Measurements from ENCODE around the gene SST.
"Not testable (repeated sequence)": the region's sequence is repeated elsewhere in the genome, so short reads cannot be mapped to it uniquely, and the experiment has no call there.

The SST gene

DNA sequence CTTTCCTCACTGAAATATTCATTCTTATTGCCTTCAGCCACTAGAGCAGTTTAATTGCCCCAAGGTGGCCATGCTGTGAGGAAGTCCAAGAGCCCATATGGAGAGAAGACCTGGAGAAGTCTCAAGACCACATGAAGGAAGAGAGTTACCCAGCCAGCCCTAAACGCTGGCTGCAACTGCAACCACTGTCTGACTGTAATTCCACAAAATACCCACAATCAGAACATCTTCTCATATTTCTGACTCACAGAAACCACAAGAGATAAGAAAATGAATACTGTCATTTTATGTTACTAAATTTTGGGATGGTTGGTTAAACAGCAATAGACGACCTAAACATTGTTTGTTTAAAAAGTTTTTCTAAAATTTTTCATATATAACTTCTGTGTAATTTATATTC lies 14.7 kb upstream of the SST start:
- Histone ChIP-seq H3K36me3 (ENCODE audit: control insufficient read depth, insufficient read depth, low read length) (no peaks in the 10 kb centered on the region), H3K9me3 (ENCODE audit: control insufficient read depth, low read length) (no peaks in the 10 kb centered on the region), H3K27ac (ENCODE audit: insufficient read depth, low read depth, low read length, poor library complexity, severe bottlenecking) (no peak overlapping the region), H3K4me1 (ENCODE audit: control insufficient read depth, insufficient read depth, low read length) (no peaks in the 10 kb centered on the region), H3K4me3 (ENCODE audit: insufficient read depth, low read depth, low read length) (no peak overlapping the region), H3K27me3 (ENCODE audit: control insufficient read depth, insufficient read depth, low read length, poor library complexity, severe bottlenecking) (no peaks in the 10 kb centered on the region)
- WGBS, 2 experiments, result 89 to 97% methylated on average over 1 to 2 of the region's 2 CpGs

DNA sequence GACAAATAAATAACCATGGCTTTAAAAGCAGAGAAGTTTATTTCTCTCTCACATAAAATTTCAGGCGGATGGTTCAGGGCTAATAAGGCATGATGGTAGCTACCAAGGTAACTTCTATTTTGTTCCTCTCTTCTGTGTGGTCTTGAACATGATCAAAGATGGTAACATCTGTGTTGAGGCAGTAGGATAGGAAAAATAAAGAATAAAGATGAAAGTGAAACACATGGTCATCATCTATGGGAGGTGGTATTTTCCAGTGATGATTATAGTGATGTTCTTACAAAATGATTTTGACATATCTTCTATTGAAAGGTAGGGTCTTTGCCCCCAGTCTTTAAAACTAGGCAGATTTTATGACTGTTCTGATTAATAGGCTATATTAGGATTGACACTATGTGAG lies 14.2 kb upstream of the SST start:
- H3K27me3 ChIP-seq (ENCODE audit: control insufficient read depth, insufficient read depth, low read length, poor library complexity, severe bottlenecking), result no peaks in the 10 kb centered on the region
- H3K27ac ChIP-seq (ENCODE audit: insufficient read depth, low read depth, low read length, poor library complexity, severe bottlenecking), result no peak overlapping the region
- no peak overlapping the region for H3K4me3 ChIP-seq (ENCODE audit: insufficient read depth, low read depth, low read length)
- H3K36me3 ChIP-seq (ENCODE audit: control insufficient read depth, insufficient read depth, low read length), result no peaks in the 10 kb centered on the region
- 86 to 100% methylated on average over 1 of the region's 1 CpG for WGBS, 2 experiments
- no peaks in the 10 kb centered on the region for H3K9me3 ChIP-seq (ENCODE audit: control insufficient read depth, low read length)
- no peaks in the 10 kb centered on the region for H3K4me1 ChIP-seq (ENCODE audit: control insufficient read depth, insufficient read depth, low read length)

DNA sequence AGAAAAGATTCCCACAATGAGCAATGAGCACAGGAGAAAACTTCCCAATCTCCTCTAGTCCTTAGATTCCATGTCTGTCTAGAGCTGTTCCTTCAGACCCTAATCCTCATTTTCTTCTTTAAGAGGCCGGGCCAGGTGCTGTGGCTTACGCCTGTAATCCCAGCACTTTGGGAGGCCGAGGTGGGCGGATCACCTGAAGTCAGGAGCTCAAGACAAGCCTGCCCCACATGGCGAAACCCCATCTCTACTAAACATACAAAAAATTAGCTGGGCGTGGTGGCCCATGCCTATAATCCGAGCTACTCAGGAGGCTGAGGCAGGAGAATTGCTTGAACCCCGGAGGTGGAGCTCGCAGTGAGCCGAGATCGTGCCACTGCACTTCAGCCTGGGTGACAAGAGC lies 11.6 kb upstream of the SST start:
- not testable (repeated sequence) for H3K36me3 ChIP-seq (ENCODE audit: control insufficient read depth, insufficient read depth, low read length); H3K9me3 ChIP-seq (ENCODE audit: control insufficient read depth, low read length); H3K4me3 ChIP-seq (ENCODE audit: insufficient read depth, low read depth, low read length); H3K27me3 ChIP-seq (ENCODE audit: control insufficient read depth, insufficient read depth, low read length, poor library complexity, severe bottlenecking); H3K4me1 ChIP-seq (ENCODE audit: control insufficient read depth, insufficient read depth, low read length); H3K27ac ChIP-seq (ENCODE audit: insufficient read depth, low read depth, low read length, poor library complexity, severe bottlenecking)
- 90 to 91% methylated on average over 11 of the region's 11 CpGs for WGBS, 2 experiments

DNA sequence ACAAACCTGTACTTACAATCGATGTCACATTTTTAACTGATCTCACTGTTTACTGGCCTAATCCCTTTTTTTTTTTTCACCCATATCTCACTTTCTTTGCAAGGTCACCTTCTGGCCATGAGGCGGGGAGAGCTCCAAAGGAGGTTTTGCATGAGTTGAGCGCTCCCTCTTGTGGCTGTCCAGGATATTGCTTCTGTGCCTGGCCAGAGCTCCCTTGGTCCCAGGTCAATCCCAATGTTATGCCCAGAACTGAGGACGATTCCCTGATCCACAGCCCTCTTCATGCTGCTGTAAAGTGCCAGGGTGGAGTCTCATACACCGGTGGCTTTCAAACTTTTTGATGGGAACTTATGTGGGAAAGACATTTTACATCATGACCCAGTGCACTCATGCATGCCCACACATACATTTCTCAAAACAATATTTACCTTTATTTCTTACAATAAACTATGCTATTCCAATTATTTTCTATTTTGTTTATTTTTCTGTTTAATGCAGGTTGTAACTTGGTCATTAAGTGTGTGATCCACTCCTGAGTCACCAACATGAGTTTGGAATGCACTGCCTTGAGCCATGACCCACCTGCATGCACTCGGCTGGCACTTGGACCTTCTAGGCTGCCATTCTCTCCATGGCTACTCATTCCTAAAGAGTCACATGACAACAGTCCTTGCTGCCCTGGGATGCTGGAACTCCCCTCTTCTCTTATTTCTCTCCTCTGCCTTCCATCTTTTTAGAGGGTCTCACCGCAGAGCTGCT lies 9.6 kb upstream of the SST start:
- no peaks in the 10 kb centered on the region for H3K9me3 ChIP-seq (ENCODE audit: control insufficient read depth, low read length)

DNA sequence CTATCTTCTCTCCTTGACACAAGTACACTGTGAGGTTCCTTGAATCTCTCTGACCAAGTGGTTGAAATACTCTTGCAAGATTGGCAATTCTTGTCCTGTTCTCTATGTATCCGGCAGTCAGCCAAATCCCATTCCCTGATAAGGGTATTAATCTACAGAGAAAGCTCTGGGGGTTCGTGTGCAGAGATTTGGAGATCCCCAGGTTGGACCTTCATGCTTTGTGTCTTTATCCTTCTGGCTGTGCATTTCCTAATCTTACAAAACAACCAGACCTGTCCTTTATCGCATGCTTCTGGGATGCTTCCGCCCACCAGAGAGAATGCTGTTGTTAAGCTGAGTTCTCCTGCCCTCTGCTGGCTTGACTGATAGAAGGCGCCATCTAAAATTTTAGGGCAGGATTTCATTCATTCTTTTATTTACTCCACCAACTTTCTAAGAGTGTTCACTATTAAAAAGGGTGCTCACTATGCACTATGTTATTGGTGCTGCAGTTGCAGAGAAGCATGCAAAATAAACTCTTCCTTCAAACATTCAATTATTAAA lies 8.6 kb upstream of the SST start:
- Histone ChIP-seq H3K4me3 (ENCODE audit: insufficient read depth, low read depth, low read length) (no peak overlapping the region), H3K9me3 (ENCODE audit: control insufficient read depth, low read length) (no peaks in the 10 kb centered on the region), H3K27ac (ENCODE audit: insufficient read depth, low read depth, low read length, poor library complexity, severe bottlenecking) (no peak overlapping the region), H3K4me1 (ENCODE audit: control insufficient read depth, insufficient read depth, low read length) (no peaks in the 10 kb centered on the region), H3K36me3 (ENCODE audit: control insufficient read depth, insufficient read depth, low read length) (no peaks in the 10 kb centered on the region), H3K27me3 (ENCODE audit: control insufficient read depth, insufficient read depth, low read length, poor library complexity, severe bottlenecking) (no peaks in the 10 kb centered on the region)
- WGBS, 2 experiments, result 28 to 33% methylated on average over 5 of the region's 5 CpGs

More for the DNA sequence above, 9.6 kb upstream of the SST start:
- Histone ChIP-seq H3K27me3 (ENCODE audit: control insufficient read depth, insufficient read depth, low read length, poor library complexity, severe bottlenecking) (no peaks in the 10 kb centered on the region), H3K27ac (ENCODE audit: insufficient read depth, low read depth, low read length, poor library complexity, severe bottlenecking) (no peak overlapping the region), H3K4me1 (ENCODE audit: control insufficient read depth, insufficient read depth, low read length) (no peaks in the 10 kb centered on the region), H3K36me3 (ENCODE audit: control insufficient read depth, insufficient read depth, low read length) (no peaks in the 10 kb centered on the region), H3K4me3 (ENCODE audit: insufficient read depth, low read depth, low read length) (no peak overlapping the region)
- WGBS, 2 experiments, result 38 to 40% methylated on average over 7 of the region's 7 CpGs

DNA sequence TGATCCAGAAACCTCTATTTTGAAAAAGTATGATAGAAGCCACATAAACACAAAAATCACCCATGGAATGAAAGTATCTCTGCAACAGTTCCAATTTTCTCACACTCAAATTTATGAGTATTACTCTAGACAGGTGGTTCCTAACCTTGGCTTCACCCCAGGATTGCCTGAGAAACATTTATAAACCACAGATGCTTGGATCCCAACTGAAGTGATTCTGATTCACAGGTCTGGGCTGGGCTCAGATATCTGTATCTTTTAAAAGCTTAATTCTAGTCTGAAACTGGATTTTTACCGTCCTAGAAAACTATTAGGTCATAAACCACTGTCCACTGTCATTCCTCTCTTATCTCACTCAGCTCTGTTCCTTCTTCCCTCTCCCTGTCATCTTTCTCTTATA lies 7.4 kb upstream of the SST start:
- 95% methylated on average over 1 of the region's 1 CpG for WGBS, 2 experiments

DNA sequence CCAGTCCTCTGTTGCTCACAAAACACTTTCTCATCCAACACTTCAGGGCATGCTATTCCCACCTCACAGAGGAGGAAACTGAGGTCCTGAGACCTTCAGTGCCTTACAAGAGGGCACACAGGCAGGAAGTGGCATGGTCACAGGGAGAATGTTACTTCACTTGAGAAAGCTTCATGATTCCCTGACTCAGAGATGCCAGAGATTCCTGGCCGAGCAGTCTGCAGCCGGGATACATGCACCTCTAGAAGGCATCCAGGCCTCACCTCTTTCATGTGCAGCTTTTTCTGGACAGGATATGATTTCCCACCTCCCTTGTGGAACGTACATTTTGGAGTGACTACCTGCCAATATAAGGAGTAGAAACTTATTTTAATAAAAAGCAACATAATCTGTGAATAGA lies 2.8 kb upstream of the SST start:
- Histone ChIP-seq H3K27me3 (ENCODE audit: control insufficient read depth, insufficient read depth, low read length, poor library complexity, severe bottlenecking) (peaks cover 26% of the 10 kb centered on the region), H3K4me3 (ENCODE audit: insufficient read depth, low read depth, low read length) (no peak overlapping the region), H3K36me3 (ENCODE audit: control insufficient read depth, insufficient read depth, low read length) (no peaks in the 10 kb centered on the region), H3K4me1 (ENCODE audit: control insufficient read depth, insufficient read depth, low read length) (no peaks in the 10 kb centered on the region), H3K9me3 (ENCODE audit: control insufficient read depth, low read length) (no peaks in the 10 kb centered on the region), H3K27ac (ENCODE audit: insufficient read depth, low read depth, low read length, poor library complexity, severe bottlenecking) (no peak overlapping the region)
- WGBS, 2 experiments, result 88 to 92% methylated on average over 2 of the region's 3 CpGs

More for the DNA sequence above, 7.4 kb upstream of the SST start:
- H3K9me3 ChIP-seq (ENCODE audit: control insufficient read depth, low read length), result no peaks in the 10 kb centered on the region
- no peaks in the 10 kb centered on the region for H3K4me1 ChIP-seq (ENCODE audit: control insufficient read depth, insufficient read depth, low read length)
- no peak overlapping the region for H3K4me3 ChIP-seq (ENCODE audit: insufficient read depth, low read depth, low read length)
- H3K36me3 ChIP-seq (ENCODE audit: control insufficient read depth, insufficient read depth, low read length), result no peaks in the 10 kb centered on the region
- H3K27ac ChIP-seq (ENCODE audit: insufficient read depth, low read depth, low read length, poor library complexity, severe bottlenecking), result no peak overlapping the region
- peaks cover 3% of the 10 kb centered on the region for H3K27me3 ChIP-seq (ENCODE audit: control insufficient read depth, insufficient read depth, low read length, poor library complexity, severe bottlenecking)

DNA sequence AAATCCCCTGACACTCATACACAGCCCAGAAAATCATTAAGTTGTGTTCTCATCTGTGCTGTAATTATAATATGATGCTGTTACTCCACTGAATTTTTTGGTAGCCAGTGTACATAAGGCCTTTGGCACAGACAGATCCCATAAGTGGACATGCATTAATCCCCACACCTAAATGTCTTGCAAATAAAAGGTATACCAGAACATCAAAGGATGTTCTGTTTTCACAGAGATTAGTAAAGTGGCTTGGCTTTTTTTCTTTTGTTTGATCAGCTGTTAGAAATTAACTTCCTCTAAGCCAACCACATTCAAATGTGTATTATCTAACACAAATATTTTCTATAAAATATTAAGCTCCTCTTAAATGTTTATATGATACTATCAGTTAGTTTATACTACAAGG lies 2.7 kb downstream of the SST start:
- H3K27me3 ChIP-seq (ENCODE audit: control insufficient read depth, insufficient read depth, low read length, poor library complexity, severe bottlenecking), result peaks cover 22% of the 10 kb centered on the region
- H3K4me1 ChIP-seq (ENCODE audit: control insufficient read depth, insufficient read depth, low read length), result no peaks in the 10 kb centered on the region
- H3K9me3 ChIP-seq (ENCODE audit: control insufficient read depth, low read length), result no peaks in the 10 kb centered on the region
- H3K4me3 ChIP-seq (ENCODE audit: insufficient read depth, low read depth, low read length), result no peak overlapping the region
- no peak overlapping the region for H3K27ac ChIP-seq (ENCODE audit: insufficient read depth, low read depth, low read length, poor library complexity, severe bottlenecking)
- no peaks in the 10 kb centered on the region for H3K36me3 ChIP-seq (ENCODE audit: control insufficient read depth, insufficient read depth, low read length)

DNA sequence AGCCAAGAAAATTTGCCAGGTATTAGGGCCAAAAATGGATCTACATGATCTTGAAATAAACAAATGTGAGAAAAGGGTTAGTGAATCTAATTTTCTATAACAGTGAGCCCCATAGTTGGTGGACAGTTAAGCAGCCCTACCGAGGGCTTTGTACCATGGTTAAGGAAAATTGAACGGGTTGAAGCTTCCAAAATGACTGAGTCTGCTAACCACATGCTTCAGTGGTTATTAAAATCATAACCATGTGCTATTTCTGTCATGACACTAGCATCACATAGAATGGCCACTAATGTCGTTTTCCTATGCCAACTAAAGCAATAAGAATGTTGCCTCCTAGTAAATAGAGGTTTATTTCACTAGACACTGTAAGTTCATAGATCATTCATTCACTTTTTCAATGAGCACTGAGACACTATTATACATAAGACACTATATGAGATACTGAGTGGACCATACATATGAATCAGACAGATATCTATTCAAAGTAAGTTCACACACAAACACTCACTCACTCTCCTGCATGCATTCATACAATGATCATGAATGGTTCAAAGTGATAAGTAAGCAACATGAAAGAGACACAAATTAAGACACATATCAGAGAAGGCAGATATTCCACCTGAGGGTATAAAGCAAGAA lies 4.3 kb downstream of the SST start:
- 83 to 90% methylated on average over 3 of the region's 3 CpGs for WGBS, 2 experiments
- Histone ChIP-seq H3K36me3 (ENCODE audit: control insufficient read depth, insufficient read depth, low read length) (no peaks in the 10 kb centered on the region), H3K27ac (ENCODE audit: insufficient read depth, low read depth, low read length, poor library complexity, severe bottlenecking) (no peak overlapping the region), H3K4me3 (ENCODE audit: insufficient read depth, low read depth, low read length) (no peak overlapping the region), H3K4me1 (ENCODE audit: control insufficient read depth, insufficient read depth, low read length) (no peaks in the 10 kb centered on the region), H3K9me3 (ENCODE audit: control insufficient read depth, low read length) (no peaks in the 10 kb centered on the region), H3K27me3 (ENCODE audit: control insufficient read depth, insufficient read depth, low read length, poor library complexity, severe bottlenecking) (peaks cover 6% of the 10 kb centered on the region)

DNA sequence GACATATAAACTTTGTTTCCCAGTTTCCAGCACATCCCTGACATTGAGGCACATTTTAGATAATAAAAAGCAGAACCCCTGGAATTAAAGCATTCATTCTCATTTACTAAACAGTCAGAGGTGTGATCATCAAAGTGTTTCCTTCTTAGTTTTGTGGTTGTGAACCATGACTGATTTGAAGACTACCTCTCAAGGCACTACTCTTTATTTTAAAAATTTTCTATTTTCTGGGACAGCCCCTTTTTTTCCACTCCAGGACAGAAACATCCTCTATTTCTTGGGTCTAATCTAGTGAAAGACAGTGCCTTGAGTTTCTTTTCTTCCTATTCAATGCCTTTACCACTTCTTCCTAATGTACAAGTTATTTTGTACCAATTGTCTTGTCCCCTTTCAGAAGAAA lies 5.2 kb downstream of the SST start:
- no peaks in the 10 kb centered on the region for H3K36me3 ChIP-seq (ENCODE audit: control insufficient read depth, insufficient read depth, low read length)
- H3K4me1 ChIP-seq (ENCODE audit: control insufficient read depth, insufficient read depth, low read length), result no peaks in the 10 kb centered on the region
- H3K27me3 ChIP-seq (ENCODE audit: control insufficient read depth, insufficient read depth, low read length, poor library complexity, severe bottlenecking), result no peaks in the 10 kb centered on the region
- no peak overlapping the region for H3K27ac ChIP-seq (ENCODE audit: insufficient read depth, low read depth, low read length, poor library complexity, severe bottlenecking)
- H3K4me3 ChIP-seq (ENCODE audit: insufficient read depth, low read depth, low read length), result no peak overlapping the region
- no peaks in the 10 kb centered on the region for H3K9me3 ChIP-seq (ENCODE audit: control insufficient read depth, low read length)
